Activated CD8-positive, alpha-beta memory T cell treated with anti-CD3 and anti-CD28 coated beads, Interleukin-2, amount 50 U/mL, for 1 hour (primary cell): ENCODE results near the gene STIM1.
"Not testable (repeated sequence)": the region's sequence is repeated elsewhere in the genome, so short reads cannot be mapped to it uniquely, and the experiment has no call there.

Experiments
- DNase-seq: peaks from one replicate; pipeline ENCODE4 v3.0.0-alpha.2; 2020; ENCODE audit errors: extremely low read depth

The STIM1 gene

GRCh38 chr11:4111834-4112233 is 256.4 kb downstream of the STIM1 start:
- DNase-seq = no peak

- no peak for DNase-seq
These were observed 259.7 kb downstream of the STIM1 start for GRCh38 chr11:4115128-4115527.

- no peak for DNase-seq
These were observed 262.6 kb downstream of the STIM1 start for GRCh38 chr11:4118107-4118506.

GRCh38 chr11:4123218-4123617 is 267.8 kb downstream of the STIM1 start:
- DNase-seq = no peak

- DNase-seq = no peak
These were observed 269.7 kb downstream of the STIM1 start for GRCh38 chr11:4125141-4125540.

- no peak for DNase-seq
These were observed 271.9 kb downstream of the STIM1 start for GRCh38 chr11:4127357-4127756.

GRCh38 chr11:4130219-4130618 is 274.8 kb downstream of the STIM1 start:
- DNase-seq = not testable (repeated sequence)

GRCh38 chr11:4134806-4135205 is 279.3 kb downstream of the STIM1 start:
- no peak for DNase-seq

- no peak for DNase-seq
These were observed 283.0 kb downstream of the STIM1 start for GRCh38 chr11:4138497-4138896.

- no peak for DNase-seq
These were observed 284.7 kb downstream of the STIM1 start for GRCh38 chr11:4140067-4140636.
